NB4 (cell line): ENCODE results near the gene HIGD1A.

ENCODE experiments used
- CTCF ChIP-seq: IDR thresholded peaks from one replicate; pipeline ENCODE4 v1.5.1; 2012; ENCODE audit warnings: low read depth, low read length
- POLR2A ChIP-seq: IDR thresholded peaks from 2 replicates; pipeline ENCODE4 v1.6.1; 2011; ENCODE audit warnings: mild to moderate bottlenecking; ENCODE audit not compliant: insufficient read length; ENCODE audit errors: extremely low read depth

GRCh38 chr3:42756681-42757213 is 47.5 kb downstream of the HIGD1A start:
- TF ChIP-seq CTCF: no peak
- TF ChIP-seq POLR2A: no peak
